B cell (primary cell): ENCODE data around the gene AZIN2. TPM values are rescaled to one million over a fixed set of nuclear protein-coding genes. Genes with fewer than 3 reads are reported as not detected.

Experiments used
- ATAC-seq: fragments of 200-7000 bp; cut with Tn5 transposase; one replicate; pipeline ENCODE4 v1.10.0; 2021; ENCODE audit warnings: low read depth, mild to moderate bottlenecking, moderate number of reproducible peaks, moderate library complexity
- CTCF ChIA-PET: fragments of 350-600 bp; sonication (Branson Sonifier 250); formaldehyde crosslinking; loops from one replicate; lab custom pipeline; 2021; ENCODE audit warnings: antibody characterized with exemption, inconsistent platforms; lab: Charles Lee
- POLR2A ChIA-PET: fragments of 350-600 bp; sonication (Branson Sonifier 250); formaldehyde crosslinking; loops from one replicate; lab custom pipeline; 2021; ENCODE audit warnings: antibody characterized with exemption; lab: Charles Lee
- DNase-seq: peaks from one replicate; pipeline ENCODE4 v3.0.0; 2013
- H2AFZ ChIP-seq: 2 replicates; pipeline ENCODE4 v1.6.1; 2012; ENCODE audit warnings: mild to moderate bottlenecking, low read depth, low read length; ENCODE audit not compliant: insufficient read depth, poor library complexity, severe bottlenecking
- H3K27ac ChIP-seq, 2 donors: 1 replicate in 1 of 2; 2 replicates in 1 of 2; pipeline ENCODE4 v1.5.1; 2012 to 2013; ENCODE audit warnings: low read length in 2 of 2, mild to moderate bottlenecking in 2 of 2, moderate library complexity in 1 of 2
- H3K27me3 ChIP-seq, 4 experiments: fragments of 200-600 bp in 1 of 4; sonication (generic) in 1 of 4; replicated peaks in 1 of 4; 1 replicate in 2 of 4; 2 replicates in 2 of 4; pipeline versions ENCODE4 v1.6.1 to v1.7.0; 2013 to 2016; ENCODE audit warnings: low read length in 3 of 4, mild to moderate bottlenecking in 2 of 4, mixed read lengths in 1 of 4, moderate library complexity in 1 of 4; ENCODE audit not compliant: insufficient read depth in 4 of 4, control insufficient read depth in 3 of 4; ENCODE audit errors: control extremely low read depth in 1 of 4
- H3K36me3 ChIP-seq, 2 experiments: replicated peaks in 1 of 2; 1 replicate in 1 of 2; 2 replicates in 1 of 2; pipeline versions ENCODE4 v1.6.1 to v1.7.1; 2013; ENCODE audit warnings: low read length in 1 of 2; ENCODE audit not compliant: insufficient read depth in 2 of 2, control insufficient read depth in 1 of 2; ENCODE audit errors: control extremely low read depth in 1 of 2, extremely low read depth in 1 of 2
- H3K4me1 ChIP-seq, 2 donors: fragments of 200-600 bp in 1 of 2; sonication (generic) in 1 of 2; 1 replicate in 1 of 2; 2 replicates in 1 of 2; pipeline versions ENCODE4 v1.5.1 to v1.6.1; 2013 to 2017; ENCODE audit warnings: low read length in 2 of 2; ENCODE audit not compliant: control insufficient read depth in 2 of 2, insufficient read depth in 2 of 2
- H3K4me2 ChIP-seq: replicated peaks from 2 replicates; pipeline ENCODE3; 2012; ENCODE audit warnings: mild to moderate bottlenecking, low read depth, low read length; ENCODE audit not compliant: poor library complexity, severe bottlenecking
- H3K4me3 ChIP-seq, 5 experiments: fragments of 200-600 bp in 1 of 5; sonication (generic) in 1 of 5; 1 replicate in 3 of 5; 2 replicates in 2 of 5; pipeline versions ENCODE4 v1.5.1 to v1.7.0; 2011 to 2016; ENCODE audit warnings: low read length in 4 of 5, mild to moderate bottlenecking in 4 of 5, low read depth in 2 of 5, control low read depth in 1 of 5, moderate library complexity in 1 of 5; ENCODE audit not compliant: insufficient read depth in 1 of 5; ENCODE audit errors: control extremely low read depth in 1 of 5, extremely low read depth in 1 of 5
- H3K79me2 ChIP-seq: fragments of 200-600 bp; sonication (generic); one replicate; pipeline ENCODE4 v1.6.0; 2016; ENCODE audit warnings: low read length; ENCODE audit not compliant: control insufficient read depth, insufficient read depth
- H3K9ac ChIP-seq: fragments of 200-600 bp; sonication (generic); 2 replicates; pipeline ENCODE4 v1.6.1; 2017; ENCODE audit warnings: mild to moderate bottlenecking, low read length, moderate library complexity
- H3K9me3 ChIP-seq, 3 donors: one replicate each; pipeline versions ENCODE4 v1.6.1 to v1.7.1; 2013; ENCODE audit warnings: low read length in 2 of 3; ENCODE audit not compliant: control insufficient read depth in 2 of 3, insufficient read depth in 1 of 3; ENCODE audit errors: control extremely low read depth in 1 of 3
- H4K20me1 ChIP-seq: 2 replicates; pipeline ENCODE4 v1.6.0; 2012; ENCODE audit warnings: mild to moderate bottlenecking, low read length; ENCODE audit not compliant: insufficient read depth, control insufficient read depth, poor library complexity, severe bottlenecking
- H3K27ac Mint-ChIP-seq: one replicate; pipeline ENCODE4 v1.8.0; 2021; ENCODE audit warnings: mixed read lengths
- H3K27me3 Mint-ChIP-seq: one replicate; pipeline ENCODE4 v1.8.0; 2021; ENCODE audit warnings: mixed read lengths
- H3K4me1 Mint-ChIP-seq: one replicate; pipeline ENCODE4 v1.8.0; 2021; ENCODE audit warnings: mixed read lengths
- H3K4me3 Mint-ChIP-seq: one replicate; pipeline ENCODE4 v1.8.0; 2021; ENCODE audit warnings: mixed read lengths
- H3K9me3 Mint-ChIP-seq: one replicate; pipeline ENCODE4 v1.8.0; 2022; ENCODE audit warnings: mixed read lengths; ENCODE audit not compliant: insufficient read depth
- EZH2 ChIP-seq: IDR thresholded peaks from 2 replicates; pipeline ENCODE4 v1.6.1; 2012; ENCODE audit warnings: borderline replicate concordance, low read depth, mild to moderate bottlenecking, moderate library complexity, low read length; ENCODE audit not compliant: insufficient read depth, poor library complexity, severe bottlenecking
- WGBS: methylation state at CpG from one replicate; pipeline ENCODE4 v1.1.5; 2013; ENCODE audit warnings: missing lambda C conversion rate; ENCODE audit not compliant: insufficient coverage; 5-methylcytosine and 5-hydroxymethylcytosine counted together
- intact Hi-C: fragments of 100-400 bp; cut with micrococcal nuclease; formaldehyde crosslinking; loops from one replicate; pipeline ENCODE4 v1.10.0; 2022
- polyA plus RNA-seq: library from polyadenylated mRNA; depleted of rRNA; stranded (reverse); fragments of >200 nt; gene quantifications from 2 replicates; pipeline ENCODE4 v1.2.3, GENCODE V29; 2012
- total RNA-seq, 2 donors: library from RNA; stranded (reverse); fragments of 120-200 nt in 1 of 2; gene quantifications; 1 replicate in 1 of 2; 2 replicates in 1 of 2; pipeline versions ENCODE4 v1.2.3 to v1.2.4, GENCODE V29; 2013 to 2022
- TF ChIP-seq, protein P1 (sequence below): fragments of 200-600 bp; IDR thresholded peaks from one replicate; pipeline ENCODE4 v1.8.0; 2022; ENCODE audit warnings: antibody characterized with exemption, mild to moderate bottlenecking

AZIN2 gene
- total and polyA plus RNA-seq, 2 donors (not counting 1 experiment from before 2014, with no cell fraction given), result 0.33 to 5.9 TPM

DNA sequence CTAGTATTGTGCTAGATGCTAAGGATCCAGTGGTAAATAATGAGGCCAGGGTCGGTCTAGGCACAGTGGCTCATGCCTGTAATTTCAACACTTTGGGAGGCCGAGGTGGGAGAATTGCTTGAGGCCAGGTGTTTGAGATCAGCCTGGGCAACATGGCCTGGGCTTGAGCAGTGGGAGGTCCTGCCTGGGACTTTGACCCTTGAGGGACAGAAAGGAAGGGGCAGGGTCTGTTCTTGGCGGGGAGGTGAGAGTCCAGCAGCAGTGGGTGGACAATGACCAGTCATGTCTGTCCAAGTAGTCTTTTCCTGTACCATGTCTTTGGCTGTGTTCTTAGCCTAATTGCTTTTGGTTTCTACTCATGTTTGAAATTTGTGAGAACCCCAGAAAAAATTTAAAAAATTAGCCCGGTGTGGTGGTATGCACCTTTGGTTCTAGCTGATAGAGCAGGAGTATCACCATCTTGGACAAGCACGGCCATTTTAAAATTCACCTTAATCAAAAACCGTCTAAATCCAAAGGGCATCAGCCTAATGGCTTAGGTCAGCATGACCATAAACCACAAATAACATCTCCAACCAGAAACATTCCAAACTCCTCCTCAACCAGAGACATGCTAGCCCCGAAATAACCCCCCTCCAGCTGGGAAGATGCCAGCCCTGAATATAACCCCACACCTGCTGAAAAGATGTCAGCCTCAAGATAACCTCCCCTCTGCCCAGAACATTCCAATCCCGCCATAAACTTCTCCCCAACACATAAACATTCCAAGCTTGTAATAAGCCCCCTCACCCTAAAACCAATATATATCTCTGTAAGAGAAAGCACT is 37.5 kb upstream of the AZIN2 start:
- CTCF ChIA-PET, result interaction anchor here (1.1 kb wide), 1 partner anchor 11 kb away, joined by 3 read pairs; no protein-coding TSS in a partner anchor
- no peak for DNase-seq
- ATAC-seq, result no peak
- no peak overlapping the region for H3K27ac Mint-ChIP-seq
- H3K4me1 Mint-ChIP-seq, result peaks cover 3% of the 10 kb centered on the region
- Histone ChIP-seq H3K9me3 (no peaks in the 10 kb centered on the region), H3K4me3 (no peak overlapping the region), H4K20me1 (no peaks in the 10 kb centered on the region), H3K4me2 (no peak overlapping the region), H3K27me3 (no peaks in the 10 kb centered on the region), H3K9ac (no peak overlapping the region), H2AFZ (no peak overlapping the region), H3K36me3 (no peaks in the 10 kb centered on the region), H3K79me2 (no peaks in the 10 kb centered on the region), H3K4me1 (peaks cover 0 to 5% of the 10 kb centered on the region in 2 donors), H3K27ac (no peak overlapping the region)
- intact Hi-C loops, result no loop called here
- H3K9me3 Mint-ChIP-seq, result no peaks in the 10 kb centered on the region
- WGBS, result 93% methylated on average over 8 of the region's 8 CpGs
- peaks cover 12% of the 10 kb centered on the region for H3K27me3 Mint-ChIP-seq
- POLR2A ChIA-PET, result no interaction called here
- no peak overlapping the region for H3K4me3 Mint-ChIP-seq
- TF ChIP-seq EZH2, result no peak
- TF ChIP-seq, protein P1, sequence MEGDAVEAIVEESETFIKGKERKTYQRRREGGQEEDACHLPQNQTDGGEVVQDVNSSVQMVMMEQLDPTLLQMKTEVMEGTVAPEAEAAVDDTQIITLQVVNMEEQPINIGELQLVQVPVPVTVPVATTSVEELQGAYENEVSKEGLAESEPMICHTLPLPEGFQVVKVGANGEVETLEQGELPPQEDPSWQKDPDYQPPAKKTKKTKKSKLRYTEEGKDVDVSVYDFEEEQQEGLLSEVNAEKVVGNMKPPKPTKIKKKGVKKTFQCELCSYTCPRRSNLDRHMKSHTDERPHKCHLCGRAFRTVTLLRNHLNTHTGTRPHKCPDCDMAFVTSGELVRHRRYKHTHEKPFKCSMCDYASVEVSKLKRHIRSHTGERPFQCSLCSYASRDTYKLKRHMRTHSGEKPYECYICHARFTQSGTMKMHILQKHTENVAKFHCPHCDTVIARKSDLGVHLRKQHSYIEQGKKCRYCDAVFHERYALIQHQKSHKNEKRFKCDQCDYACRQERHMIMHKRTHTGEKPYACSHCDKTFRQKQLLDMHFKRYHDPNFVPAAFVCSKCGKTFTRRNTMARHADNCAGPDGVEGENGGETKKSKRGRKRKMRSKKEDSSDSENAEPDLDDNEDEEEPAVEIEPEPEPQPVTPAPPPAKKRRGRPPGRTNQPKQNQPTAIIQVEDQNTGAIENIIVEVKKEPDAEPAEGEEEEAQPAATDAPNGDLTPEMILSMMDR, result no peak

DNA sequence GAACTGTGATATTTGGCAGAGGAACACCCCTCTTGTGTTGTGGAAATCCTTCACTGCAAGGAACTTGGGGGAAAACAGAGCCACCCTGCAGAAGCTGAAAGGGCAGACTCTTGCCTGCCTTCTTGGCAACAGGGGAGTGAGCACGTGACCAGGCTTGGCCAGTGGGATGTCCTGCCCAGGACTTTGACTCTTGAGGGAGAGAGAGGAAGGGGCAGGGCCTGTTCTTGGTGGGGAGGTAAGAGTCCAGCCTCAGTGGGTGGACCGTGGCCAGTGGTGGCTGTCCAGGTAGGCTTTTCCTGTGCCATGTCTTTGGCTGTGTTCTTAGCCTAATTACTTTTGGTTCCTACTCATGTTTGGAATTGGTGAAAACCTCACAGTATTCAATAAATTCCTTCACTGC is 35.7 kb upstream of the AZIN2 start:
- no peaks in the 10 kb centered on the region for H3K9me3 ChIP-seq
- WGBS, result 45% methylated on average over 2 of the region's 2 CpGs
- intact Hi-C loops, result no loop called here
- ChIA-PET CTCF (interaction anchor here (1.2 kb wide), 1 partner anchor 10 kb away, joined by 3 read pairs; no protein-coding TSS in a partner anchor), POLR2A (no interaction called here)
- no peaks in the 10 kb centered on the region for H3K4me1 Mint-ChIP-seq
- H3K4me2 ChIP-seq, result no peak overlapping the region
- no peak overlapping the region for H3K27ac ChIP-seq
- no peak overlapping the region for H2AFZ ChIP-seq
- H3K4me1 ChIP-seq, result no peaks in the 10 kb centered on the region
- no peak overlapping the region for H3K9ac ChIP-seq
- peaks cover 0 to 6% (median 0%) of the 10 kb centered on the region in 4 experiments for H3K27me3 ChIP-seq
- H3K9me3 Mint-ChIP-seq, result no peaks in the 10 kb centered on the region
- H3K79me2 ChIP-seq, result no peaks in the 10 kb centered on the region
- no peaks in the 10 kb centered on the region for H3K36me3 ChIP-seq
- TF ChIP-seq, protein P1, result no peak
- no peak for TF ChIP-seq EZH2
- no peak for DNase-seq
- peaks cover 21% of the 10 kb centered on the region for H3K27me3 Mint-ChIP-seq
- no peak for ATAC-seq
- no peaks in the 10 kb centered on the region for H4K20me1 ChIP-seq
- H3K4me3 Mint-ChIP-seq, result no peak overlapping the region
- H3K27ac Mint-ChIP-seq, result no peak overlapping the region
- no peak overlapping the region for H3K4me3 ChIP-seq
